ENCODE measurements around the gene DHX30.

DHX30 gene

DNA sequence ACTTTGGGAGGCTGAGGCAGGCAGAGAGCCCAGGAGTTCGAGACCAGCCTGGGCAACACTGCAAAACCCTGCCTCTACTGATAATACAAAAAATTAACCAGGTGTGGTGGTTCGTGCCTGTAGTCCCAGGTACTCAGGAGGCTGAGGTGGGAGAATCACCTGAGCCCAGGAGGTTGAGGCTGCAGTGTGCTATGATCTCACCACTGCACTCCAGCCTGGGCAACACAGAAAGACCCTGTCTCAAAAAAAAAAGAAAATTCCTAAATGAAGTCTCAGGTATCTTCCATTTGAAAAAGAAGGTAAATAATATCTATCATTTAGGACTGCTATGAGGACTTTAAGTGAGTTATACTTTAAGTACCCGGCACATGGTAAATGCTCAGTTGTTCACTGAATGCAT, 24.2 kb upstream of the DHX30 start:
- peak overlapping the region; percentile 97 for H3K27ac ChIP-seq
- TF ChIP-seq CTCF (conservative IDR thresholded peaks at IDR 0.05): no peak

- no peak for TF ChIP-seq CTCF (conservative IDR thresholded peaks at IDR 0.05)
- peak overlapping the region; percentile 97 for H3K27ac ChIP-seq
Observed at GRCh38 chr3:47780741-47781684, 21.9 kb upstream of the DHX30 start.

- H3K27ac ChIP-seq: peak within 1 kb of the TSS; percentile 97
- no peak for TF ChIP-seq CTCF (conservative IDR thresholded peaks at IDR 0.05)
Observed at GRCh38 chr3:47781685-47782445, 21.1 kb upstream of the DHX30 start, which contains the start of gene SMARCC1. SMARCC1 (minus strand) TSS chr3:47781893; CDS start chr3:47781797, 96 bp downstream.

DNA sequence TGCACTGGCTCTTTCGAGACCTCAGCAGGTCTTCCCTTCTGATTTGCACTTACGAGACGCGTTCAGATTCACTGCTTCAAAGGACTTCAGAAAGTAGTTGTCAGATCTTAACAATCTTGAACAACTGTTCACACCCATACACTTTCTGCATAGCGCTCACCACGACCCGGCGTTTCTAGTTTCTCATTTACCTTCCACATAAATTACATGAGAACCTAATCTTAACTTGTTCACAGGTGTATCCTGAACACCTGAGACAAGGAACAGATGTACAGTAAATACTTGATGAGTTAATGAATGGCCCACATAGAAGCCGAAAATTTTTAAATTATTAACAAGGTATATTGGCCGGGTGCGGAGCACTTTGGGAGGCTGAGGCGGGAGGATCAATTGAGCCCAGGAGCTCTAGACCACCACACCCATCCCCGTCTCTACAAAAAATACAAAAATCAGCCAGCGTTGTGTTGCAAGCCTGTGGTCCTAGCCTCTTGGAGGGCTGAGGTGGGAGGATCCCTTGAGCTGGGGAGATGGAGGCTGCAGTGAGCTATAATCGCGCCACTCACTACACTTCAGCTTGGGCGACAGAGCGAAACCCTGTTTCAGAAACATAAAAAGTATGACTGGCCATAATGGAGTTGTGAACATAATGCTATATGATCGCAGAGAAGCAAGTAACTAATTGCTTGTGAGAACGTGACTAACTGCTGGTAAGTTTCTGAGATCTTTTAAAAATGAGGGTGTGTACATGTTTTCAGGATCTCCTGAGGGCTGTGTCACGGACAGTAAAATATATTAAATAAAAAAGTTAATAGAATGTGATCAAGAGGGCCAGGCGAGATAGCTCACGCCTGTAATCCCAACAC, 20.3 kb upstream of the DHX30 start:
- H3K27ac ChIP-seq: peak overlapping the region; percentile 97
- TF ChIP-seq CTCF (conservative IDR thresholded peaks at IDR 0.05): no peak

GRCh38 chr3:47783673-47784072, 19.3 kb upstream of the DHX30 start:
- H3K27ac ChIP-seq: no peak overlapping the region; the same call in 1 of the 2 replicates

GRCh38 chr3:47791193-47791855, 11.6 kb upstream of the DHX30 start:
- H3K27ac ChIP-seq: peak overlapping the region; percentile 17; the same call in 1 of the 2 replicates
- no peak for TF ChIP-seq CTCF (conservative IDR thresholded peaks at IDR 0.05)

More at GRCh38 chr3:47783673-47784072, 19.3 kb upstream of the DHX30 start:
- TF ChIP-seq CTCF (conservative IDR thresholded peaks at IDR 0.05): no peak

All from VCaP (cell line).